HG03558 (cell line): ENCODE data around the gene DNAL1.
"Not testable (repeated sequence)": the region's sequence is repeated elsewhere in the genome, so short reads cannot be mapped to it uniquely, and the experiment has no call there.

Experiments used
- ATAC-seq: cut with Tn5 transposase; IDR thresholded peaks from one replicate; pipeline ENCODE4 v1.9.1; 2021; ENCODE audit warnings: moderate number of reproducible peaks; ENCODE audit not compliant: unreplicated experiment; ENCODE audit errors: extremely low read depth

Gene DNAL1

GRCh38 chr14:73644531-73645247 lies at the start of gene DNAL1:
Gene DNAL1, plus strand, starts transcription at chr14:73644986. Its CDS starts 54 bp downstream, at chr14:73645040.
- peak; percentile 84 for ATAC-seq

- ATAC-seq = no peak
Observed at GRCh38 chr14:73599499-73599898, 45.3 kb upstream of the DNAL1 start.

- ATAC-seq = no peak
Observed at GRCh38 chr14:73602994-73603393, 41.8 kb upstream of the DNAL1 start.

- ATAC-seq = no peak
Observed at GRCh38 chr14:73606271-73606670, 38.5 kb upstream of the DNAL1 start.

GRCh38 chr14:73607241-73607640 lies 37.5 kb upstream of the DNAL1 start:
- ATAC-seq = no peak

- no peak for ATAC-seq
Observed at GRCh38 chr14:73610687-73611086, 34.1 kb upstream of the DNAL1 start.

GRCh38 chr14:73612339-73613045 lies 32.3 kb upstream of the DNAL1 start, which contains the start of gene ACOT6:
Gene ACOT6, plus strand, starts transcription at chr14:73612517. Its CDS starts 55 bp downstream, at chr14:73612572.
- ATAC-seq = no peak

- no peak for ATAC-seq
Observed at GRCh38 chr14:73613046-73613383, 31.8 kb upstream of the DNAL1 start.

- no peak for ATAC-seq
Observed at GRCh38 chr14:73613419-73613963, 31.3 kb upstream of the DNAL1 start.

- no peak for ATAC-seq
Observed at GRCh38 chr14:73616831-73617230, 28.0 kb upstream of the DNAL1 start.

- ATAC-seq = no peak
Observed at GRCh38 chr14:73619524-73619923, 25.3 kb upstream of the DNAL1 start.

GRCh38 chr14:73620268-73620667 lies 24.5 kb upstream of the DNAL1 start:
- no peak for ATAC-seq

GRCh38 chr14:73623504-73624054 lies 21.2 kb upstream of the DNAL1 start:
- ATAC-seq = no peak

GRCh38 chr14:73625706-73626105 lies 19.1 kb upstream of the DNAL1 start:
- no peak for ATAC-seq

GRCh38 chr14:73627151-73627558 lies 17.6 kb upstream of the DNAL1 start:
- ATAC-seq = no peak

GRCh38 chr14:73630009-73630780 lies 14.6 kb upstream of the DNAL1 start:
- ATAC-seq = no peak

- ATAC-seq = no peak
Observed at GRCh38 chr14:73633116-73634010, 11.4 kb upstream of the DNAL1 start.

- no peak for ATAC-seq
Observed at GRCh38 chr14:73634011-73634833, 10.6 kb upstream of the DNAL1 start.

GRCh38 chr14:73636355-73636754 lies 8.4 kb upstream of the DNAL1 start:
- not testable (repeated sequence) for ATAC-seq
